Keratinocyte (primary cell): ENCODE measurements around the gene SLC13A5.
"Not testable (repeated sequence)": the region's sequence is repeated elsewhere in the genome, so short reads cannot be mapped to it uniquely, and the experiment has no call there.

Experiments used
- EZH2 ChIP-seq: IDR thresholded peaks from one replicate; pipeline ENCODE4 v1.6.1; 2012; ENCODE audit warnings: inconsistent platforms, mild to moderate bottlenecking, low read length, moderate library complexity
- TF ChIP-seq, protein P1 (sequence below), 3 experiments: IDR thresholded peaks in 1 of 3; conservative IDR thresholded peaks in 1 of 3; optimal IDR thresholded peaks in 1 of 3; 2 replicates in 2 of 3; 3 replicates in 1 of 3; pipeline versions ENCODE3 to v1.5.1; 2011; ENCODE audit warnings: low read length in 3 of 3, mild to moderate bottlenecking in 3 of 3, moderate library complexity in 2 of 3, control low read depth in 1 of 3, inconsistent platforms in 1 of 3; ENCODE audit not compliant: insufficient read depth in 2 of 3; ENCODE audit errors: extremely low read depth in 1 of 3

DNA sequence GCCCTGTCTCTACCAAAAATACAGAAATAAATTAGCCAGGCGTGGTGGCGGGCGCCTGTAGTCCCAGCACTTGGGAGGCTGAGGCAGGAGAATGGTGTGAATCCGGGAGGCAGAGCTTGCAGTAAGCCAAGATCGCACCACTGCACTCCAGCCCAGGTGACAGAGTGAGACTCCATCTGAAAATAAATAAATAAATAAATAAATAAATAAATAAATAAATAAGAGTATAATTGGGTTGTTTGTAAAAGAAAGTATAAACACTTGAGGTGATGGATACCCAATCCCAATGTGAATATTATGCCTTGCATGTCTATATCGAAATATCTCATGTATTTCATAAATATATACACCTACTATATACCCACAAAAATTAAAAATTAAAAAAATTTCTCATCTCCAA is 33.5 kb upstream of the SLC13A5 start:
- TF ChIP-seq, protein P1, sequence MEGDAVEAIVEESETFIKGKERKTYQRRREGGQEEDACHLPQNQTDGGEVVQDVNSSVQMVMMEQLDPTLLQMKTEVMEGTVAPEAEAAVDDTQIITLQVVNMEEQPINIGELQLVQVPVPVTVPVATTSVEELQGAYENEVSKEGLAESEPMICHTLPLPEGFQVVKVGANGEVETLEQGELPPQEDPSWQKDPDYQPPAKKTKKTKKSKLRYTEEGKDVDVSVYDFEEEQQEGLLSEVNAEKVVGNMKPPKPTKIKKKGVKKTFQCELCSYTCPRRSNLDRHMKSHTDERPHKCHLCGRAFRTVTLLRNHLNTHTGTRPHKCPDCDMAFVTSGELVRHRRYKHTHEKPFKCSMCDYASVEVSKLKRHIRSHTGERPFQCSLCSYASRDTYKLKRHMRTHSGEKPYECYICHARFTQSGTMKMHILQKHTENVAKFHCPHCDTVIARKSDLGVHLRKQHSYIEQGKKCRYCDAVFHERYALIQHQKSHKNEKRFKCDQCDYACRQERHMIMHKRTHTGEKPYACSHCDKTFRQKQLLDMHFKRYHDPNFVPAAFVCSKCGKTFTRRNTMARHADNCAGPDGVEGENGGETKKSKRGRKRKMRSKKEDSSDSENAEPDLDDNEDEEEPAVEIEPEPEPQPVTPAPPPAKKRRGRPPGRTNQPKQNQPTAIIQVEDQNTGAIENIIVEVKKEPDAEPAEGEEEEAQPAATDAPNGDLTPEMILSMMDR (optimal IDR thresholded peaks at IDR 0.05 in 1 of 3, IDR thresholded peaks at IDR 0.05 in 1 of 3, conservative IDR thresholded peaks at IDR 0.05 in 1 of 3; ENCODE audit: extremely low read depth in 1 of 3, insufficient read depth in 2 of 3, low read length in 3 of 3): not testable (repeated sequence)
- not testable (repeated sequence) for TF ChIP-seq EZH2
